Epithelial cell of proximal tubule (primary cell): ENCODE data around the gene OTOGL. TPM values are rescaled to one million over a fixed set of nuclear protein-coding genes. Genes with fewer than 3 reads are reported as not detected.
"Not testable (repeated sequence)": the region's sequence is repeated elsewhere in the genome, so short reads cannot be mapped to it uniquely, and the experiment has no call there.

Source experiments
- DNase-seq: peaks from one replicate; pipeline ENCODE4 v3.0.0-alpha.2; 2011; ENCODE audit warnings: low read depth
- H3K4me3 ChIP-seq: 2 replicates; pipeline ENCODE4 v1.5.1; 2011; ENCODE audit warnings: low read depth, mild to moderate bottlenecking, low read length
- total RNA-seq: library from RNA; depleted of rRNA; stranded (reverse); fragments of >200 nt; gene quantifications from 2 replicates; pipeline ENCODE4 v1.2.3, GENCODE V29; 2015
- TF ChIP-seq, protein P1 (sequence below): conservative IDR thresholded peaks from 2 replicates; pipeline ENCODE4 v1.5.1; 2012; ENCODE audit warnings: low read depth, mild to moderate bottlenecking, low read length

Gene OTOGL
- total RNA-seq, 1 donor from 2014 or later = not detected

- no peak overlapping the region for H3K4me3 ChIP-seq
- TF ChIP-seq, protein P1, sequence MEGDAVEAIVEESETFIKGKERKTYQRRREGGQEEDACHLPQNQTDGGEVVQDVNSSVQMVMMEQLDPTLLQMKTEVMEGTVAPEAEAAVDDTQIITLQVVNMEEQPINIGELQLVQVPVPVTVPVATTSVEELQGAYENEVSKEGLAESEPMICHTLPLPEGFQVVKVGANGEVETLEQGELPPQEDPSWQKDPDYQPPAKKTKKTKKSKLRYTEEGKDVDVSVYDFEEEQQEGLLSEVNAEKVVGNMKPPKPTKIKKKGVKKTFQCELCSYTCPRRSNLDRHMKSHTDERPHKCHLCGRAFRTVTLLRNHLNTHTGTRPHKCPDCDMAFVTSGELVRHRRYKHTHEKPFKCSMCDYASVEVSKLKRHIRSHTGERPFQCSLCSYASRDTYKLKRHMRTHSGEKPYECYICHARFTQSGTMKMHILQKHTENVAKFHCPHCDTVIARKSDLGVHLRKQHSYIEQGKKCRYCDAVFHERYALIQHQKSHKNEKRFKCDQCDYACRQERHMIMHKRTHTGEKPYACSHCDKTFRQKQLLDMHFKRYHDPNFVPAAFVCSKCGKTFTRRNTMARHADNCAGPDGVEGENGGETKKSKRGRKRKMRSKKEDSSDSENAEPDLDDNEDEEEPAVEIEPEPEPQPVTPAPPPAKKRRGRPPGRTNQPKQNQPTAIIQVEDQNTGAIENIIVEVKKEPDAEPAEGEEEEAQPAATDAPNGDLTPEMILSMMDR = no peak
- no peak for DNase-seq
Observed at GRCh38 chr12:80059875-80060274, 39.5 kb upstream of the OTOGL start.

DNA sequence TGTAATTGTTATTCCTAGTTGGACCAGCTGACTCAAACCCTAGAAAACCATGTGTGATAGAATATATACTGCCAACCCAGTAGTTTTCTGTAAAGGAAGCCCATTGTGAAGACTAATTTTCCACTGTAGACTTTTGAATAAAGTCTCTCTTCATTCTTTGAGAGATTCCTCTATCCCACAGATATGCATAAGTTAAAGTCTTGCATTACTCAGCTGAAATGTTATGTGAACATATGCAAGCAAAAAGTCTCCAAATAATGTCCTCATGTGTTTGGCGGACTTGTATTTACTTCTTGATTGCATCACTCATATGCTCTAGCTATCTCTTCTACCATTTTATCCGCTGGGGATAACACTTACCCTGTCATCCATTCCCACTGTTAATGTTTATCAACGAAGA, 35.1 kb upstream of the OTOGL start:
- H3K4me3 ChIP-seq = no peak overlapping the region
- TF ChIP-seq, protein P1 = no peak
- DNase-seq = no peak

GRCh38 chr12:80064951-80065350, 34.4 kb upstream of the OTOGL start:
- DNase-seq = no peak
- TF ChIP-seq, protein P1 = no peak
- H3K4me3 ChIP-seq = no peak overlapping the region

DNA sequence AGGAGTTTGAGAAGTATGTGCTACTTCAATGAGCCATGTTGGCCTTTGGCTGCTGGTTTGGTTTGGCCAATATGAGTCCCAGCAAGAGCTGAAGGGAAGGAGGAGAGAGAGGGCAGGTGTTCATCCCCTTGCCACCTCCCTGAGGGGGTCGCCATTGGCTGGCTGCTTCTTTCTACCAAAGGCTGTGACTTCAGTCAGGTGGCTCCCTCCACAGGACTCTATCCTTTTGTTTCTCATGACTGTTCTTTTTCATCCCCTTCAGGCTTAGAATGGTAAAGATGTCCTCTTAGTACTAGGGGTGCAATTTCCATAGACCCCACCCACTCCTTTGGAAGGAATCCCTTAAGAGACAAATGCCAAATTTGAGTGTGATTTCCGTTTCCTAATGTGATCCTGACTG, 31.2 kb upstream of the OTOGL start:
- no peak for DNase-seq
- TF ChIP-seq, protein P1 = no peak
- no peak overlapping the region for H3K4me3 ChIP-seq

DNA sequence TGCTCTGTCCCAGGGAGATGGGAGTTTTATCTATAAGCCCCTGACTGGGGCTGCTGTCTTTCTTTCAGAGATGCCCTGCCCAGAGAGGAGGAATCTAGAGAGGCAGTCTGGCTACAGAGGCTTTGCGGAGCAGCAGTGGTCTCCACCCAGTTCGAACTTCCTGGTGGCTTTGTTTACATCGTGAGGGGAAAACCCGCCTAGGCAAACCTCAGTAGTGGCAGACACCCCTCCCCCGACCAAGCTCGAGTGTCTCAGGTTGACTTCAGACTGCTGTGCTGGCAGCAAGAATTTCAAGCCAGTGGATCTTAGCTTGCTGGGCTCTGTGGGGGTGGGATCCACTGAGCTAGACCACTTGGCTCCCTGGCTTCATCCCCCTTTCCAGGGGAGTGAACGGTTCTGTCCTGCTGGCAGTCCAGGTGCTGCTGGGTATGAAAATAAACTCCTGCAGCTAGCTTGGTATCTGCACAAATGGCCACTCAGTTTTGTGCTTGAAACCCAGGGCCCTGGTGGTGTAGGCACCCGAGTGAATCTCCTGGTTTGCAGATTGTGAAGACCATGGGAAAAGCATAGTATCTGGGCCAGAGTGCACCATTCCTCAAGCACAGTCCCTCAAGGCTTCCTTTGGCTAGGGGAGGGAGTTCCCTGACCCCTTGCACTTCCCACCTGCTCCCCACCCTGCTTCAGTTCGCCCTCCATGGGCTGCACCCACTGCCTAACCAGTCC, 15.3 kb upstream of the OTOGL start:
- not testable (repeated sequence) for DNase-seq, H3K4me3 ChIP-seq

GRCh38 chr12:80086025-80086424, 13.3 kb upstream of the OTOGL start:
- no peak overlapping the region for H3K4me3 ChIP-seq
- no peak for DNase-seq
- TF ChIP-seq, protein P1 = no peak

DNA sequence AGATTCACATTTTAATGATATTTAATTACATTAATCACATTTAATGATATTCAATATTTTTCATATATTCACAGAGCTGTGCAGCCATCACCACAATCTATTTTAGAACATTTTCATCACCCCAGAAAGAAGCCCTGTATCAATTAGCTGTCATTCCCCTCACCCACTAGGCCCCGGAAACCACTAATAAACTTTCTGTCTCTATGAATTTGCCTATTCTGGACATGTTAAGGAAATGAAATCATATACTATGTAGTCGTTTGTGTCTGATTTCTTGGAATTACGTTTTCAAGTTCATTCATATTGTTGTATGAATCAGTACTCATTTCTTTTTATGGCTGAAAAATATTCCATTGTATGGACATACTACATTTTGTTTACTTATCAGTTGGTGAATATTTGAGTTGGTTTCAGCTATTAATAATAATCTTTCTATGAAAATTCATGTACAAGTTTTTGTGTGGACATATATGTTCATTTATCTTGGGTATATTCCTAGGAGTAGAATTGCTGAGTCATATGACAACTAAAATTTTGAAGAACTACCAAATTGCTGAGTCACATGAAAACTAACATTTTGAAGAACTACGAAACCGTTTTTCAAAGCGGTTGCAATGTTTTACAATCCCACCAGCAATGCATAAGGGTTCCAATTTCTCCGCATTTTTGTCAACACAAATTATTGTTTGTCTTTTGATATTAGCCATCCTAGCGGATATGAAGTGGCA, 11.7 kb upstream of the OTOGL start:
- H3K4me3 ChIP-seq = no peak overlapping the region
- TF ChIP-seq, protein P1 = no peak
- no peak for DNase-seq
